ENCODE data around the gene C19orf44. TPM values are rescaled to one million over a fixed set of nuclear protein-coding genes. Genes with fewer than 3 reads are reported as not detected.
"Not testable (repeated sequence)": the region's sequence is repeated elsewhere in the genome, so short reads cannot be mapped to it uniquely, and the experiment has no call there.

The C19orf44 gene
- total RNA-seq, 1 donor from 2014 or later, result 12.3 TPM

GRCh38 chr19:16463341-16463990 lies 32.7 kb upstream of the C19orf44 start:
- Mint-ChIP-seq H3K27me3 (no peaks in the 10 kb centered on the region), H3K27ac (peak overlapping the region; percentile 82), H3K4me3 (ENCODE audit: low read depth) (peak overlapping the region; percentile 2), H3K9me3 (ENCODE audit: low read depth) (no peaks in the 10 kb centered on the region), H3K4me1 (ENCODE audit: low read depth) (peaks cover 31% of the 10 kb centered on the region), H3K36me3 (ENCODE audit: insufficient read depth) (peaks cover 2% of the 10 kb centered on the region)
- DNase-seq (ENCODE audit: low spot score, unreplicated experiment), result no peak
- TF ChIP-seq CTCF (IDR thresholded peaks at IDR 0.05; ENCODE audit: unreplicated experiment), result no peak

DNA sequence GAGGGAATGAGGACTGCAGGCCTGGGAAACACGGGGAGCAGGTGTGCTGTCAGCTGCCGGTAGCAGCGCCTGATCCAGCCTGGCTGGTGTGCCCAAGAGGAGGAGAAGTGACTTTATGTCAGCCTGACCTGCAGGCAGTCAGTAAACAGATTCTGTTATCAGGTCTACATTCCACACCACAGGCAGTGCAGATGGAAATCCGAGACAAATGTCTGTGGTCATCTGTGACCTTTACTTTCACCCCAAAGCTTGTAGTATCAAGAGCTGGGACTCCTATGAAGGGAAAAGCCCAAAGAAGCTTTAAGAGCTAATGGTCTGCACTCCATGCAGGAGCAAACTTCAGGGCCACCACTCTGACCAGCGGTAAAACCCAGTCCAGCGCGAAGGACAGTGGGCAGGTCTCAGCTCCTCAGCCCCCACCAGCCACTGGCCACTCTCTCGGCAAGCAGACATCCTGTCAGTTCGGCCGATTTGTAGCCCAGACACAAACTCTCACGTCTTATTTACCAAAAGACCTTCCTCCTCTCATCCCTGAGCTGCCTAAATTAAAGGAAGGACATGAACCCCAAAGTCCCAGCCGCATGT lies 32.1 kb upstream of the C19orf44 start:
- TF ChIP-seq CTCF (IDR thresholded peaks at IDR 0.05; ENCODE audit: unreplicated experiment), result no peak
- H3K9me3 Mint-ChIP-seq (ENCODE audit: low read depth), result no peaks in the 10 kb centered on the region
- DNase-seq (ENCODE audit: low spot score, unreplicated experiment), result no peak
- peak overlapping the region; percentile 27 for H3K4me3 Mint-ChIP-seq (ENCODE audit: low read depth)
- no peaks in the 10 kb centered on the region for H3K27me3 Mint-ChIP-seq
- peaks cover 30% of the 10 kb centered on the region for H3K4me1 Mint-ChIP-seq (ENCODE audit: low read depth)
- peak overlapping the region; percentile 82 for H3K27ac Mint-ChIP-seq
- peaks cover 2% of the 10 kb centered on the region for H3K36me3 Mint-ChIP-seq (ENCODE audit: insufficient read depth)

DNA sequence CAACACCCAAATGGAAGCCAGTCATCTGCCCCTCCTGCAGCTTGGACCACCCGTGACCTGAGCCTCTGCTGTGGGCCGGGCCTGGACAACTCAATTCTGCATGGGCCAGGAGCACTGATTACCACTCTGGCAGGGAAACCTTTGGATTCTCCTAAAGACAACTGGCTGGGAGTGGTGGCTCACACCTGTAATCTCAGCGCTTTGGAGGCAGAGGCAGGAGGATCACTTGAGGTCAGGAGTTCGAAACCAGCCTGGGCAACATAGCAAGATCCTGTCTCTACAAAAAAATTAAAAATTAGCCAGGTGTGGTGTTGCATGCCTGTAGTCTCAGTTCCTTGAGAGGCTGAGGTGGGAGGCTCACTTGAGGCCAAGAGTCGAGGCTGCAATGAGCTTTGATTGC lies 31.0 kb upstream of the C19orf44 start:
- peaks cover 2% of the 10 kb centered on the region for H3K36me3 Mint-ChIP-seq (ENCODE audit: insufficient read depth)
- H3K27ac Mint-ChIP-seq, result no peak overlapping the region
- DNase-seq (ENCODE audit: low spot score, unreplicated experiment), result no peak
- H3K27me3 Mint-ChIP-seq, result no peaks in the 10 kb centered on the region
- H3K4me1 Mint-ChIP-seq (ENCODE audit: low read depth), result peaks cover 36% of the 10 kb centered on the region
- TF ChIP-seq CTCF (IDR thresholded peaks at IDR 0.05; ENCODE audit: unreplicated experiment), result no peak
- H3K9me3 Mint-ChIP-seq (ENCODE audit: low read depth), result no peaks in the 10 kb centered on the region
- no peak overlapping the region for H3K4me3 Mint-ChIP-seq (ENCODE audit: low read depth)

DNA sequence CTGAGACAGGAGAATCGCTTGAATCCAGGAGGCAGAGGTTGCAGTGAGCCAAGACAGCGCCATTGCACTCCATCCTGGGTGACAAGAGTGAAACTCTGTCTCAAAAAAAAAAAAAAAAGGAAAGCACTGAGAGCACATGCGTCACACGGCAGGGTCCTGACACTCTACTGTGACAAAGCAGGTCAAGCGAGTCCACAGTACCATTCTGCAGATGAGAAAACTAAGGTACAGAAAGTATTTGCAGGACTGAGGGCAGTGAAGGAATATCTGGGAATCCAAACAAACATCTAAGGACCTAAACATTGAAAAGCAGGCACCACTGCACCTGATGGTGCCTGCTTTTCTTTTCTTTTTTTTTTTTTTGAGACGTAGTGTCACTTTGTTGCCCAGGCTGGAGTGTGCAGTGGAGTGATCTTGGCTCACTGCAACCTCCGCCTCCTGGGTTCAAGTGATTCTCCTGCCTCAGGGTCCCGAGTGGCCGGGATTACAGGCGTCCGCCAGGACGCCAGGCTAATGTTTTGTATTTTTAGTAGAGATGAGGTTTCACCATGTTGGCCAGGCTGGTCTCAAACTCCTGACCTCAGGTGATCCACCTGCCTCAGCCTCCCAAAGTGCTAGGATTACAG lies 29.3 kb upstream of the C19orf44 start:
- not testable (repeated sequence) for H3K4me3 Mint-ChIP-seq (ENCODE audit: low read depth); DNase-seq (ENCODE audit: low spot score, unreplicated experiment)
- H3K4me1 Mint-ChIP-seq (ENCODE audit: low read depth), result peaks cover 40% of the 10 kb centered on the region

GRCh38 chr19:16467581-16467980 lies 28.6 kb upstream of the C19orf44 start:
- Mint-ChIP-seq H3K27ac (peak overlapping the region; percentile 76), H3K36me3 (ENCODE audit: insufficient read depth) (peaks cover 2% of the 10 kb centered on the region), H3K27me3 (no peaks in the 10 kb centered on the region), H3K4me1 (ENCODE audit: low read depth) (peaks cover 40% of the 10 kb centered on the region), H3K4me3 (ENCODE audit: low read depth) (no peak overlapping the region), H3K9me3 (ENCODE audit: low read depth) (no peaks in the 10 kb centered on the region)
- no peak for DNase-seq (ENCODE audit: low spot score, unreplicated experiment)
- no peak for TF ChIP-seq CTCF (IDR thresholded peaks at IDR 0.05; ENCODE audit: unreplicated experiment)

More for the DNA sequence above, 29.3 kb upstream of the C19orf44 start:
- not testable (repeated sequence) for H3K36me3 Mint-ChIP-seq (ENCODE audit: insufficient read depth); H3K27me3 Mint-ChIP-seq; H3K9me3 Mint-ChIP-seq (ENCODE audit: low read depth)
- H3K27ac Mint-ChIP-seq, result peak overlapping the region; percentile 76

All from progenitor cell of endocrine pancreas (in vitro differentiated cells).